Omental fat pad (tissue), 4 donors: ENCODE results near the gene GALNT14. TPM values are rescaled to one million over a fixed set of nuclear protein-coding genes. Genes with fewer than 3 reads are reported as not detected.

Experiments used
- ATAC-seq: fragments of 150-250 bp; one replicate; pipeline ENCODE4 v1.9.1; 2016; ENCODE audit warnings: mild to moderate bottlenecking, moderate library complexity; ENCODE audit not compliant: low FRiP score
- DNase-seq: peaks from one replicate; pipeline ENCODE4 v3.0.0-alpha.2; 2019; ENCODE audit warnings: low spot score
- total RNA-seq, 4 donors: library from RNA; depleted of rRNA; stranded (reverse); fragments of >200 nt; gene quantifications; one replicate each; pipeline ENCODE4 v1.1.0, GENCODE V29; 2016
- TF ChIP-seq, protein P1 (sequence below), 3 donors: fragments of 450-650 bp; IDR thresholded peaks; one replicate each; pipeline ENCODE4 v1.5.1; 2016 to 2017; ENCODE audit warnings: antibody characterized with exemption in 3 of 3, mild to moderate bottlenecking in 3 of 3, moderate library complexity in 2 of 3

The GALNT14 gene
- total RNA-seq, 4 donors from 2014 or later = 0.65 to 2.6 (median 2.0) TPM

DNA sequence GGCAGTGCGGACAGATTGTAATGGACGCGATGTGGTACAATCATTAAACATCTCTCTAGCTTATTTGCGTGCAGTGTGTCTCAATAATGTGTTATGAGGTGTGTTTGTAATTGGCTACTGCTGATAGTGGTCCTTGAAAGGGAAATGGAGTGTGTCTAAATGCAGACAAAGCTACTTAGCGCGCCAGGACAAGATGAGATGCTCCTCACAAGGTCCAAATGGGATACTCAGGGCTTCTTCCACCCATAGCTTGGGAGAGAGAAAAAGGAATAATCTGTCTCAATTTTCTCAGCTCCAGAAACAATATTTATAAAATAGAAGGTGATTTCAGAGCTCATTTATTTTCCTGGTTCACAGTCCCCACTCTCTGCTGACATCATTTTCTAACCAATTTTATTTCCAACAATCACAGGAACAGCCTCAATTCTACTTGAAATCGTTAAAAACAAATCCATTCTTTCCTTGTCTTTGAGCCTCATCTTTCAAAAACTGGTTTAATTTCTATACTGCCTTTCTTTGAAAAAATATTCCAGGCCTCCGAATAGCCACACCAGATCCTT lies 28.5 kb downstream of the GALNT14 start:
- TF ChIP-seq, protein P1, sequence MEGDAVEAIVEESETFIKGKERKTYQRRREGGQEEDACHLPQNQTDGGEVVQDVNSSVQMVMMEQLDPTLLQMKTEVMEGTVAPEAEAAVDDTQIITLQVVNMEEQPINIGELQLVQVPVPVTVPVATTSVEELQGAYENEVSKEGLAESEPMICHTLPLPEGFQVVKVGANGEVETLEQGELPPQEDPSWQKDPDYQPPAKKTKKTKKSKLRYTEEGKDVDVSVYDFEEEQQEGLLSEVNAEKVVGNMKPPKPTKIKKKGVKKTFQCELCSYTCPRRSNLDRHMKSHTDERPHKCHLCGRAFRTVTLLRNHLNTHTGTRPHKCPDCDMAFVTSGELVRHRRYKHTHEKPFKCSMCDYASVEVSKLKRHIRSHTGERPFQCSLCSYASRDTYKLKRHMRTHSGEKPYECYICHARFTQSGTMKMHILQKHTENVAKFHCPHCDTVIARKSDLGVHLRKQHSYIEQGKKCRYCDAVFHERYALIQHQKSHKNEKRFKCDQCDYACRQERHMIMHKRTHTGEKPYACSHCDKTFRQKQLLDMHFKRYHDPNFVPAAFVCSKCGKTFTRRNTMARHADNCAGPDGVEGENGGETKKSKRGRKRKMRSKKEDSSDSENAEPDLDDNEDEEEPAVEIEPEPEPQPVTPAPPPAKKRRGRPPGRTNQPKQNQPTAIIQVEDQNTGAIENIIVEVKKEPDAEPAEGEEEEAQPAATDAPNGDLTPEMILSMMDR (IDR thresholded peaks at IDR 0.05) = no peak
- DNase-seq (no peak), ATAC-seq (no peak)

DNA sequence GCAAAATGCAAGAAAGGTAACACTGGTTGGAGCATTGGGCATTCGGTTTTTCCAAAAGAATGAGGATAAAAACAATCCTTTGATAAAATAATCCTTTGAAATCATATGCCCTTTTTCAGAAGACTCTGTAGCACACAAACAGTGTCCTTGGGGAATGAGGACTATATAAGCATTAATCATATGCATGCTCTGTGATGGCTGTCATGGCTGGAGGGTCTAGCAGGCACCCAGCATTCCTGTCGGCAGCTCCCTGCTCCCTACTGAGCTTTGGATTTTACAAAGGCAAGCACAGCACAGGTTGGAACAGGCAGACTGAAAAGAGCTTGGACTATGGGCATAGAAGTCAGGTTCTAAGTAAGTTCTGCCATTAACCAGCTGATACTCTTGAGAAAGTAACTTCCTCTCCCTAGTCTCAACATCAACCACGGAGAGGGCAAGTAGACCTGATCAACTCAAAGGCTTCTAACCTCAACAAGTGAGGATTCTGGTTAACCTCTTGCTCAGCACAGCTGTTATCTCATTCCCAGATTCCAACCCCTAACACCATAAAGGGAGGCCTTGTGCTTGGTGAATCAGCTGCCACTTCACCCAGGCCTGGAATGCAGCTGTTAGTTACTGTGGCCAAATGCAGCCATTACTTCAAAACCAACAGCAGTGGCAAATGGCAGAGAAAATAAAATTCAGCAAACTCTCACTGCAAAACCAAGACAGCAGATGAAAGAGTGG lies 29.5 kb downstream of the GALNT14 start:
- ATAC-seq (no peak), DNase-seq (no peak)

DNA sequence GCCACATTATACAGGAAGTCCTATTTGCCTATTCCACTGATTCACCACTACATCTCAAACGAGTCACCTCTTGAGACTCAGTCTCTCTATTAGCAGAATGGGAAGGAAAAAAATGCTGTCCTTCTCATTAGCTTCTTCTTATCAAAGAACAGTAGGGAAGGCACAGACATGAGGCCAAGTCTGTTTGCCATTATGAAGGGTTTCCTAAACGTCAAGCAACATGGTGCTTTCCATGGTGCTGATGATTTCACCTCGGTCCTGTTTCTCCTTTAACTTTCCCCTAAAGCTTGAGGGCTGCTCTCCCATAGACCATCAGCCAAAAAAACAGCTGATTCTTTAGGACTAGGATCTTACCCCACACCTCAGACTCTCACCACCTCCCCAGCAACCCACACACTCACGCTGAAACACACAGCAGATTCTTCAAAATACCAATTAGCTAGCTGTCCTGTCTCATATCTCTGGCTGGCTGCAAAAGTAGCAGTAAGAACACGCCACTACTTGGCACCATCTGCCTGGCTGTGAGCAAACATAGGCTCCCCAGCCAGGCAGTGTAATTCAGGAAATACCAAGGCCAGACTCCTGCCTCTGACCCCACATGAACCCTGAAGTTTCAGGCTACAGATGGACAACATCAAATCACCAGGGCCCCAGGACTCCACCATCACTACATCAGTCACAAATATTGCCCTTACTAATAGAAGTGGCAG lies 30.5 kb downstream of the GALNT14 start:
- no peak for DNase-seq
- TF ChIP-seq, protein P1 (IDR thresholded peaks at IDR 0.05) = no peak
- ATAC-seq = no peak

More for the DNA sequence above, 29.5 kb downstream of the GALNT14 start:
- TF ChIP-seq, protein P1 (IDR thresholded peaks at IDR 0.05) = no peak

DNA sequence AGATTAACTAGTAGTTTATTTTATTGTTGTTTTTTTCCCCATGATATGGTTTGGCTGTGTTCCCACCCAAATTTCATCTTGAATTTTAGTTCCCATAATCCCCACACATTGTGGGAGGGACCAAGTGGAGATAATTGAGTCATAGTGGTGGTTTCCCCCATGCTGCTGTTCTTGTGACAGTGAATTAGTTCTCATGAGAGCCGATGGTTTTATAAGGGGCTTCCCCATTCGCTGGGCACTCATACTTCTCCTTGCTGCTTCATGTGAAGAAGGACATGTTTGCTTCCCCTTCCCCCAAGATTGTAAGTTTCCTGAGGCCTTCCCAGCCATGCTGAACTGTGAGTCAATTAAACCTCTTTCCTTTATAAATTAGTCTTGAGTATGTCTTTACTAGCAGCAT lies 36.5 kb downstream of the GALNT14 start:
- ATAC-seq (no peak), DNase-seq (no peak)
- TF ChIP-seq, protein P1 (IDR thresholded peaks at IDR 0.05) = no peak

DNA sequence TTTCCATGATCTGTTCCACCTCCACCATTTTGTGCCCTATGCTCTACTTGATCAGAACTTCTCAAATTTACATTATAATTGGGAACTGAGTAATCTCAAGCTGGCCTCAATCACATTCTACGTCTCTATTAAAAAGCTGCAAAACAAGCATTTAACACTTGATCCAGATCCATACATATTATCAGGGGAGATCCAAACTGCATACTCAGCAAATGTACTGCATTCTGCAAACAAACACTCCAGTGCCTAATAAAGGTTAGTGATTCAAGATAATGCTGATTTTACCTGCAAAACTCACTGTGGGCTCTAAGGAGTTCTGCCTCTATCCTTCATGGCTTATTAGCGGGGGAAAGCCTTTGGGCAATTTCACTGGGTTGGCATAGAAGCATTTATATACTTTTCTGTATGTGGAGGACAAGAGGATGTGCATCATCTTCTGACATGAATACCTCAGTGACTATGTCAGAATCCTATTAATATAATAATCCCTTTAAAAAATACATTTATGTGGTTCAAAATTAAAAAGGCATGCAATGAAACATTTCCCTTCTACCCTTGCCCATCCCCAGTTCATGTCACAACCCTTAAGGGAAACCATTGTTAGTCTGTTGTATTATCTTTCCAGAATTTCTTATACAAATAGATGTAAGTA lies 40.2 kb downstream of the GALNT14 start:
- ATAC-seq (no peak), DNase-seq (no peak)
- TF ChIP-seq, protein P1 (IDR thresholded peaks at IDR 0.05) = no peak

DNA sequence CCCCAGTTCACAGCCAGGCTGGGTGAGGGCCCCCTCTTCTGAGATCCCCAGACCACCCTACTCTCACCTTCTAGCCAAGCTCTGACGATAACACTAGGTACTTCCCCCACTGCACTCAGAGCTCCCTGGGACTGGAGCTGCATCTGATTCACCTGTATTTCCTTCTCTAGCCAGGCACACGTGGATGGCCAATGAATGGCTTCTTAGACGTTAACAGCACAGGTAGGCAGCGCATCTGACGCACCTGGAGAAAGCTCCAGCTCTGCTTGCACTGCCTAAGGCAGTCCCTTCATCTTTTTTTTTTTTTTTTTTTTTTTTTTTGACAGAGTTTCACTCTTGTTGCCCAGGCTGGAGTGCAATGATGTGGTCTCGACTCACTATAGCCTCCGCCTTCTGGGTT lies 48.1 kb downstream of the GALNT14 start:
- ATAC-seq = no peak
- TF ChIP-seq, protein P1 (IDR thresholded peaks at IDR 0.05) = no peak
- DNase-seq = no peak
